Heart left ventricle (tissue), 13 donors: ENCODE measurements around the gene CD34.

Experiments
- POLR2A ChIP-seq, 2 donors: fragments of 450-650 bp; IDR thresholded peaks; one replicate each; pipeline ENCODE4 v1.6.1; 2017; ENCODE audit warnings: antibody characterized with exemption in 2 of 2, mild to moderate bottlenecking in 2 of 2, moderate library complexity in 2 of 2
- TF ChIP-seq, protein P1 (sequence below), 12 donors: fragments of 200-600 bp; sonication (generic) in 4 of 12; IDR thresholded peaks; one replicate each; pipeline versions ENCODE4 v1.5.0 to v1.8.0; 2018 to 2022; ENCODE audit warnings: antibody characterized with exemption in 12 of 12, mild to moderate bottlenecking in 5 of 12
- donor health status: ischemic (EF 13 %, LVEDD 7.1; RV severe dilation, severe dysfunction).
- donor health status: DM: no; HTN: yes; CAD: no.
- donor health status: DM: no; HTN: no; CAD: no.
- donor health status: ischemic (EF 25% LVEDD 6.9; RV normal size, moderate dysfunction).
- donor health status: ischemic (EF 25% LVEDD 5.7; RV mildly dilated, moderate dysfunction).
- donor health status: ischemic (EF 35%, LVEDD 5.7; RV mildly dilated, moderate dysfunction).
- donor health status: nonischemic (EF 11% LVEDD 7.7; RV severe dilation, severe dysfunction).
- donor health status: DM: yes; HTN: yes; CAD: no.
- donor health status: PGD.
- donor health status: ischemic (EF 29% LVEDD 5.4; RV normal size, mild dysfunction).
- donor health status: nonischemic (EF 23%, LVEDD 6.1; RV moderate dilation, normal function).

GRCh38 chr1:207849646-207850045 is 61.3 kb downstream of the CD34 start:
- TF ChIP-seq, protein P1, sequence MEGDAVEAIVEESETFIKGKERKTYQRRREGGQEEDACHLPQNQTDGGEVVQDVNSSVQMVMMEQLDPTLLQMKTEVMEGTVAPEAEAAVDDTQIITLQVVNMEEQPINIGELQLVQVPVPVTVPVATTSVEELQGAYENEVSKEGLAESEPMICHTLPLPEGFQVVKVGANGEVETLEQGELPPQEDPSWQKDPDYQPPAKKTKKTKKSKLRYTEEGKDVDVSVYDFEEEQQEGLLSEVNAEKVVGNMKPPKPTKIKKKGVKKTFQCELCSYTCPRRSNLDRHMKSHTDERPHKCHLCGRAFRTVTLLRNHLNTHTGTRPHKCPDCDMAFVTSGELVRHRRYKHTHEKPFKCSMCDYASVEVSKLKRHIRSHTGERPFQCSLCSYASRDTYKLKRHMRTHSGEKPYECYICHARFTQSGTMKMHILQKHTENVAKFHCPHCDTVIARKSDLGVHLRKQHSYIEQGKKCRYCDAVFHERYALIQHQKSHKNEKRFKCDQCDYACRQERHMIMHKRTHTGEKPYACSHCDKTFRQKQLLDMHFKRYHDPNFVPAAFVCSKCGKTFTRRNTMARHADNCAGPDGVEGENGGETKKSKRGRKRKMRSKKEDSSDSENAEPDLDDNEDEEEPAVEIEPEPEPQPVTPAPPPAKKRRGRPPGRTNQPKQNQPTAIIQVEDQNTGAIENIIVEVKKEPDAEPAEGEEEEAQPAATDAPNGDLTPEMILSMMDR (IDR thresholded peaks at IDR 0.05), result no peak
- no peak for TF ChIP-seq POLR2A (IDR thresholded peaks at IDR 0.05)
